ENCODE data around the gene MX1.

DNA sequence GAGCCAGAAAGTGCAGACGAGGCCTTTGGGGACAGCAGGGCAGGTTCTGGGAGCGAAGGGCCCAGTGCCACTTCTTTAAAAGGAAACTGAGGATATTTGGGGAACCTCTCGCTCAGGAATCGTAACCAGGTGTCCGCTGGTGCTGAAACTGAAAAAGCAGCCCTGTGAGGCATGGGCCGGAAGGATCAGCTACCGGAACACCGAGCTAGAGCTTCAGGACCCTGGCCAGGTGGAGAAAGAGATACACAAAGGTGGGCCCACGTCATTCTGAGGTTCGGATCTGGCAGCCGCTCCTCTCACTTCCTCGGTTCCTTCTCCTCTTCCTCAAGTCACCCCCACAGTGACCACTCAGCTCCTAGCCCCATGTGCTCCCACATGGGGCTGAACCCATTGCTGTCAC lies 46.1 kb upstream of the MX1 start:
- TF ChIP-seq, protein P1, sequence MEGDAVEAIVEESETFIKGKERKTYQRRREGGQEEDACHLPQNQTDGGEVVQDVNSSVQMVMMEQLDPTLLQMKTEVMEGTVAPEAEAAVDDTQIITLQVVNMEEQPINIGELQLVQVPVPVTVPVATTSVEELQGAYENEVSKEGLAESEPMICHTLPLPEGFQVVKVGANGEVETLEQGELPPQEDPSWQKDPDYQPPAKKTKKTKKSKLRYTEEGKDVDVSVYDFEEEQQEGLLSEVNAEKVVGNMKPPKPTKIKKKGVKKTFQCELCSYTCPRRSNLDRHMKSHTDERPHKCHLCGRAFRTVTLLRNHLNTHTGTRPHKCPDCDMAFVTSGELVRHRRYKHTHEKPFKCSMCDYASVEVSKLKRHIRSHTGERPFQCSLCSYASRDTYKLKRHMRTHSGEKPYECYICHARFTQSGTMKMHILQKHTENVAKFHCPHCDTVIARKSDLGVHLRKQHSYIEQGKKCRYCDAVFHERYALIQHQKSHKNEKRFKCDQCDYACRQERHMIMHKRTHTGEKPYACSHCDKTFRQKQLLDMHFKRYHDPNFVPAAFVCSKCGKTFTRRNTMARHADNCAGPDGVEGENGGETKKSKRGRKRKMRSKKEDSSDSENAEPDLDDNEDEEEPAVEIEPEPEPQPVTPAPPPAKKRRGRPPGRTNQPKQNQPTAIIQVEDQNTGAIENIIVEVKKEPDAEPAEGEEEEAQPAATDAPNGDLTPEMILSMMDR (IDR thresholded peaks at IDR 0.05 in 2 of 3, conservative IDR thresholded peaks at IDR 0.05 in 1 of 3; ENCODE audit: borderline replicate concordance in 1 of 3, insufficient read depth in 1 of 3, low read depth in 2 of 3, low read length in 2 of 3): no peak
- TF ChIP-seq SIN3A (IDR thresholded peaks at IDR 0.05; ENCODE audit: low read depth) (no peak), POLR2A (IDR thresholded peaks at IDR 0.05; ENCODE audit: borderline replicate concordance, extremely low read depth, insufficient read depth, insufficient read length) (no peak), ZNF274 (IDR thresholded peaks at IDR 0.05; ENCODE audit: low read depth, low read length) (no peak), YY1 (IDR thresholded peaks at IDR 0.05; ENCODE audit: extremely low read depth, insufficient replicate concordance, low read depth, low read length) (no peak), ZFX (IDR thresholded peaks at IDR 0.05) (no peak), POLR2AphosphoS5 (IDR thresholded peaks at IDR 0.05; ENCODE audit: low read depth, low read length) (no peak), EZH2 (IDR thresholded peaks at IDR 0.05) (no peak), JUND (IDR thresholded peaks at IDR 0.05) (no peak)
